GM10266 (cell line): ENCODE measurements around the gene GMNN.

ENCODE experiments used
- DNase-seq: peaks from one replicate; pipeline ENCODE4 v3.0.0; 2012; ENCODE audit errors: extremely low spot score
- TF ChIP-seq, protein P1 (sequence below): IDR thresholded peaks from 2 replicates; pipeline ENCODE4 v1.5.1; 2012; ENCODE audit warnings: mild to moderate bottlenecking, low read depth; ENCODE audit not compliant: control insufficient read depth, insufficient read depth; ENCODE audit errors: missing control alignments

The GMNN gene

DNA sequence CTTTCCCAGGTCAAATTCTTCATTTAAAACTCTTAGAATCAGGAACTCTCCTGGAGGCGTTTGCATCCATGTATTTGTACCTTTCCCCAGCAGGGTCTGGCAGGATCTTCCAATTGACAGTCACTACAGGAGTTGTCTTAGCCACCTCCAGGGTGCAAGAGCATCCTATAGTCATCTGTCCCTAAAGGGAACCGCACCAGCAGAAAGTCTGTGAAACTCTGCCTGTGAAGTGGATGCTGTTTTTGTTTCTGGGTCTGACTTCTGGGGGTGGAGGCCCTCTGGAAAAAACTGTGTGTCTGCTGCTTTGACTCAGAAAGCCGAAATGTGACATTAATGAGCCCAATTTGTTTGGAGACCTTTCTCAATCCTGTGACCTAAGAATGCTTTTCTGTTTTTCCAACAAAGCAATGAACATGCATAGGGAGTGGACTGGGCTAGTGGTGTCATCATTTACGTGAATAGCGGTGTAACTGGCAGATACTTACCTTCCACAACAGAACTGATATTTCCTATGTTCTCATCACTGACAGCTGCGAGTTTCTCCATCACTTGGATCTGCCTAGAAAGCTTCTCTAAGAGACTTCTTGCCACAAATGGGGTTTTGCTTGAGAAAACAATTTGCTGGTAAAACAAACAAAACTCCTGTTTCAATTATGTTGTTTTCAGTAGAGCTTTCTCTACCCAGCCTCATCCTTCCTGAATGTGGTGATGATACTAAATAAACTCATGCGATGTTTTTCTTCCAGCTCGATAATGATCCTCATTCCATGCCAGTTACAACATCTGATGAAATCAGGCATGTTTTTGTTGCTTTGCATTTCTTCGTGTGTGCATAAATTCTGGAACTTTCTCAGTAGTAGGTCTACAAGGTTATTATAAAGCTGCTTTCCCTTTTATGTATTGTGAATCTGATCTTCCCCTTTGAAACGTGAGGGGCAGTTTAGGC, 57.3 kb downstream of the GMNN start:
- DNase-seq, result no peak
- TF ChIP-seq, protein P1, sequence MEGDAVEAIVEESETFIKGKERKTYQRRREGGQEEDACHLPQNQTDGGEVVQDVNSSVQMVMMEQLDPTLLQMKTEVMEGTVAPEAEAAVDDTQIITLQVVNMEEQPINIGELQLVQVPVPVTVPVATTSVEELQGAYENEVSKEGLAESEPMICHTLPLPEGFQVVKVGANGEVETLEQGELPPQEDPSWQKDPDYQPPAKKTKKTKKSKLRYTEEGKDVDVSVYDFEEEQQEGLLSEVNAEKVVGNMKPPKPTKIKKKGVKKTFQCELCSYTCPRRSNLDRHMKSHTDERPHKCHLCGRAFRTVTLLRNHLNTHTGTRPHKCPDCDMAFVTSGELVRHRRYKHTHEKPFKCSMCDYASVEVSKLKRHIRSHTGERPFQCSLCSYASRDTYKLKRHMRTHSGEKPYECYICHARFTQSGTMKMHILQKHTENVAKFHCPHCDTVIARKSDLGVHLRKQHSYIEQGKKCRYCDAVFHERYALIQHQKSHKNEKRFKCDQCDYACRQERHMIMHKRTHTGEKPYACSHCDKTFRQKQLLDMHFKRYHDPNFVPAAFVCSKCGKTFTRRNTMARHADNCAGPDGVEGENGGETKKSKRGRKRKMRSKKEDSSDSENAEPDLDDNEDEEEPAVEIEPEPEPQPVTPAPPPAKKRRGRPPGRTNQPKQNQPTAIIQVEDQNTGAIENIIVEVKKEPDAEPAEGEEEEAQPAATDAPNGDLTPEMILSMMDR, result no peak

DNA sequence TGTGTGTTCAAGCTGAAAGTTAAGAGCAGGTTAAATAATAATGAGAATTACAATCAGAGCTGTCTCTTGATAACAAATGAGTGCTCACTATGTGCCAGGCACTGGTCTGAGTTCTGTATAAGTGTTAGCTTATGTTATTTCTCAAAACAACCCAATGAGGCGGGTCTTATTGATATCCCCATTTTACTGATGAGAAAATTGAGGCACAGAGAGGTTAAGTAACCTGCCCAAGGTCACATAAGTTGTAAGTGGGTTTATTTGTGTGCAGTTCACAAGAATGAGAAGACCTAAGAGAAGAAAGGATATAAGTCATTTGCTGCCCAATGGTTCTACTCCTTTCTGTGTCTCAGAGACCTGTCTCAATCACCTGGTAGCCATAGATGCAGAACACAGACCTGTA, 58.1 kb downstream of the GMNN start:
- DNase-seq, result no peak
- TF ChIP-seq, protein P1, result no peak

DNA sequence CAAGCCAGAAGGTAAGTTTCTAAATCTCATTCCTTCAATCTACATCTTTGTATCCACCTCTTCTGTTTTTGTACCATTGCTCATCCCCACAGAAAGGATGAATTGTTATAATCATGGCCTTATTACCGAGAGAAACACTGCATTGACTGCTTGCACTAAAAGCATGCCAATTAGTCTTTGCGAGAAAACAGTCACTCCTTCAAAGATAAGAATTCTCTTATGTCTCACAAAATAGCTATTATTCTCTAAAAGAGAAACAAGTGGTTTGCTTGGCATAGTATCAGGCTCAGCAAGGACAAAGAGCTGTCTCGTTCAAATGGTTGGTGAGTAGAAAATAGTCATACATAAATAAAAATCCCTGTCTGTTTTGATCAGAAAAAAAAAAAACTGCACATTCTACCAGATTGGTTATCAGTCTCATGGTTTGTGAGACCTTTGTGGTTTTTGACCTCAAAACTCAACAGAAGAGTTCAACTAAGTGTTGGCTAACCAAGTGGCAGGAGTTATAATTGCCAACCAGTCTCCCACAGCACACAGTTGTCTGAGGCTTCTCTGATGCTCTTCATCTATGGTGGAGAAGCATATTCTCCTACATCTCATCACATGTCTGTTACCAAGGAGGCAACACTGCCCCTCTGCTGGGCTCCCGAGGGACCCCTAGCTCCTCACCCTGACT, 59.1 kb downstream of the GMNN start:
- TF ChIP-seq, protein P1, result no peak
- no peak for DNase-seq
